K562 (cell line): ENCODE measurements around the gene TRAF7. TPM values are rescaled to one million over a fixed set of nuclear protein-coding genes. Genes with fewer than 3 reads are reported as not detected.

Source experiments
- ATAC-seq: fragments of 200-7000 bp; cut with Tn5 transposase; 3 replicates; pipeline ENCODE4 v1.9.1; 2020; ENCODE audit warnings: moderate library complexity
- BruUV-seq: library from RNA; stranded (reverse); fragments of 400-500 nt; replicated peaks from 2 replicates; lab custom pipeline; 2021; lab: Mats Ljungman, UMichigan
- CTCF ChIA-PET: fragments of 300-600 bp; formaldehyde crosslinking; extraction: SDS; loops from one replicate; lab custom pipeline; 2021; ENCODE audit warnings: low intra/inter-chr PET ratio; lab: Yijun Ruan, JAX
- POLR2A ChIA-PET: fragments of 300-600, 350-650 bp; sonication (Branson Sonifier 250); formaldehyde crosslinking; extraction: SDS; loops from one replicate; lab custom pipeline; 2021; ENCODE audit warnings: antibody characterized with exemption, inconsistent platforms; lab: Yijun Ruan, JAX
- DNase-seq, 4 experiments: peaks; one replicate each; pipeline versions ENCODE4 v3.0.0 to v3.0.0-alpha.2; 2011 to 2018; ENCODE audit warnings: low spot score in 3 of 4, mixed read lengths in 3 of 4; ENCODE audit errors: extremely low read depth in 1 of 4
- FAIRE-seq: peaks from 2 replicates; lab custom pipeline; 2011; peaks lifted over from hg19 to GRCh38; lab: Jason Lieb, UNC
- H2AFZ ChIP-seq: 2 replicates; pipeline ENCODE4 v1.6.0; 2011; ENCODE audit warnings: low read depth, low read length, control low read depth, inconsistent platforms
- H3K27ac ChIP-seq: fragments of 200-600 bp; 3 replicates; pipeline ENCODE4 v1.8.0; 2011; ENCODE audit warnings: low read depth, mild to moderate bottlenecking, control low read depth, inconsistent platforms, low read length, moderate library complexity, mixed read lengths; ENCODE audit errors: extremely low read depth
- H3K27me3 ChIP-seq, 2 experiments: fragments of 300-600 bp in 1 of 2; 2 replicates in 1 of 2; 3 replicates in 1 of 2; pipeline versions ENCODE4 v1.6.0 to v1.8.0; 2011; ENCODE audit warnings: inconsistent platforms in 2 of 2, low read length in 2 of 2, mild to moderate bottlenecking in 1 of 2, mixed read lengths in 1 of 2, moderate library complexity in 1 of 2; ENCODE audit not compliant: control insufficient read depth in 2 of 2, insufficient read depth in 2 of 2
- H3K36me3 ChIP-seq: fragments of 300-600 bp; 3 replicates; pipeline ENCODE4 v1.8.0; 2011; ENCODE audit warnings: mild to moderate bottlenecking, low read length, inconsistent platforms; ENCODE audit not compliant: control insufficient read depth, insufficient read depth
- H3K4me1 ChIP-seq, 2 experiments: fragments of 200-600 bp in 1 of 2; replicated peaks in 1 of 2; 2 replicates in 1 of 2; 3 replicates in 1 of 2; pipeline versions ENCODE4 v1.5.1 to v1.8.0; 2011; ENCODE audit warnings: inconsistent platforms in 2 of 2, low read length in 2 of 2, mild to moderate bottlenecking in 1 of 2, mixed read lengths in 1 of 2, moderate library complexity in 1 of 2; ENCODE audit not compliant: control insufficient read depth in 2 of 2, insufficient read depth in 2 of 2
- H3K4me2 ChIP-seq: 2 replicates; pipeline ENCODE4 v1.6.1; 2011; ENCODE audit warnings: low read length, control low read depth, inconsistent platforms, mixed read lengths; ENCODE audit not compliant: insufficient read depth
- H3K4me3 ChIP-seq: fragments of 200-600 bp; sonication (generic), shearing (Covaris generic); 2 replicates; pipeline ENCODE4 v1.5.1; 2016; ENCODE audit warnings: control low read depth, inconsistent platforms
- H3K79me2 ChIP-seq: fragments of 200-600 bp; 3 replicates; pipeline ENCODE4 v1.8.0; 2011; ENCODE audit warnings: low read length, inconsistent platforms; ENCODE audit not compliant: control insufficient read depth, insufficient read depth
- H3K9ac ChIP-seq, 2 experiments: 2 replicates each; pipeline versions ENCODE4 v1.6.0 to v1.6.1; 2011; ENCODE audit warnings: low read depth in 2 of 2, low read length in 2 of 2, control low read depth in 1 of 2, inconsistent platforms in 1 of 2, mild to moderate bottlenecking in 1 of 2, mixed read lengths in 1 of 2; ENCODE audit not compliant: insufficient read depth in 1 of 2
- H3K9me1 ChIP-seq: one replicate; pipeline ENCODE4 v1.6.0; 2011; ENCODE audit warnings: inconsistent platforms, mild to moderate bottlenecking, low read length, moderate library complexity; ENCODE audit not compliant: control insufficient read depth, insufficient read depth
- H3K9me3 ChIP-seq: replicated peaks from 2 replicates; pipeline ENCODE4 v1.5.1; 2011; ENCODE audit warnings: low read depth, low read length, inconsistent platforms; ENCODE audit not compliant: control insufficient read depth, insufficient read depth
- H4K20me1 ChIP-seq: replicated peaks from 2 replicates; pipeline ENCODE4 v1.6.1; 2011; ENCODE audit warnings: low read length, inconsistent platforms, mixed read lengths; ENCODE audit not compliant: control insufficient read depth, insufficient read depth
- WGBS: fragments of 100-300 bp; shearing (Covaris generic); methylation state at CpG from one replicate; pipeline ENCODE4 v1.1.6; 2016; ENCODE audit warnings: low coverage, mixed read lengths; ENCODE audit not compliant: insufficient coverage; ENCODE audit errors: missing lambda C conversion rate; 5-methylcytosine and 5-hydroxymethylcytosine counted together
- in situ Hi-C: fragments of 300-500 bp; cut with MboI; formaldehyde crosslinking; loops from 4 replicates; pipeline ENCODE4 v1.15.0; 2018; ENCODE audit warnings: inconsistent platforms, mixed read lengths
- intact Hi-C: fragments of 100-400 bp; cut with micrococcal nuclease; formaldehyde crosslinking; loops from 2 replicates; pipeline ENCODE4 v1.14.2; 2022
- polyA plus RNA-seq, 8 experiments: library from polyadenylated mRNA; depleted of rRNA in 4 of 8; stranded (reverse) in 5 of 8; unstranded in 3 of 8; fragments of >200 nt; fragmentation: Nextera tagmentation in 2 of 8; fragmentation: Illumina TruSeq in 1 of 8; extraction: Ambion mirVana in 2 of 8; extraction: Trizol in 1 of 8; gene quantifications; 2 replicates each; pipeline versions ENCODE4 v1.2.1 to v1.2.3, GENCODE V29; 2011 to 2014; ENCODE audit warnings: inconsistent platforms in 1 of 8, missing spikeins in 1 of 8
- total RNA-seq, 7 experiments: library from RNA; depleted of rRNA in 6 of 7; stranded (reverse); fragments of >200 nt in 6 of 7; fragmentation: Illumina TruSeq in 2 of 7; extraction: Trizol in 2 of 7; gene quantifications; 2 replicates each; pipeline versions ENCODE4 v1.2.1 to v1.2.3, GENCODE V29; 2011 to 2021; ENCODE audit warnings: low replicate concordance in 1 of 7
- TF ChIP-seq, protein P1 (sequence below): sonication (generic); formaldehyde crosslinking; IDR thresholded peaks from 2 replicates; pipeline ENCODE4 v1.8.1; 2023; ENCODE audit warnings: mild to moderate bottlenecking, missing genetic modification reagents
- TF ChIP-seq, protein P2 (sequence below): fragments of 250-450 bp; sonication (Bioruptor Pico); IDR thresholded peaks from 2 replicates; pipeline ENCODE4 v1.8.0; 2022; ENCODE audit warnings: inconsistent platforms

The TRAF7 gene
- total and polyA plus RNA-seq, 9 of the 15 experiments (the other 6 are each of a cell fraction or from before 2014, with no cell fraction given): 1.1 to 113 (median 41.6) TPM

DNA sequence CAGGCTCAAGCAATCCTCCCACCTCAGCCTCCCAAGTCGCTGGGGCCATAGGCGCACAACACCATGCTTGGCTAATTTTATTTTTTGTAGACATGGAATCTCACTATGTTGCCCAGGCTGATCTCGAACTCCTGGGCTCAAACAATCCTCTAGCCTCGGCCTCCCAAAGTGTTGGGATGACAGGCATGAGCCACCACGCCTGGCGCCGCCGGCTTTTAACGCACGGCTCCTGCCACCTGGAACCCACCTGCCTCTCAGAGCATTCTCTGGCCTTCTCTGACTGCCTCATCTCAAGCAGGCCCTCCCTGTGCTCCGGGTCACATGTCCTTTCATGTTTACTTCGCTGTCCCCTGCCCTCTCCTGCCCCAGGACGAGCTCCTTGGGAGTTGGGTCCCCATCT lies 30.5 kb downstream of the TRAF7 start:
- no peak for ATAC-seq
- ChIA-PET POLR2A (no interaction called here), CTCF (no interaction called here)
- H3K9me1 ChIP-seq: no peaks in the 10 kb centered on the region
- H3K36me3 ChIP-seq: no peaks in the 10 kb centered on the region
- TF ChIP-seq, protein P1, sequence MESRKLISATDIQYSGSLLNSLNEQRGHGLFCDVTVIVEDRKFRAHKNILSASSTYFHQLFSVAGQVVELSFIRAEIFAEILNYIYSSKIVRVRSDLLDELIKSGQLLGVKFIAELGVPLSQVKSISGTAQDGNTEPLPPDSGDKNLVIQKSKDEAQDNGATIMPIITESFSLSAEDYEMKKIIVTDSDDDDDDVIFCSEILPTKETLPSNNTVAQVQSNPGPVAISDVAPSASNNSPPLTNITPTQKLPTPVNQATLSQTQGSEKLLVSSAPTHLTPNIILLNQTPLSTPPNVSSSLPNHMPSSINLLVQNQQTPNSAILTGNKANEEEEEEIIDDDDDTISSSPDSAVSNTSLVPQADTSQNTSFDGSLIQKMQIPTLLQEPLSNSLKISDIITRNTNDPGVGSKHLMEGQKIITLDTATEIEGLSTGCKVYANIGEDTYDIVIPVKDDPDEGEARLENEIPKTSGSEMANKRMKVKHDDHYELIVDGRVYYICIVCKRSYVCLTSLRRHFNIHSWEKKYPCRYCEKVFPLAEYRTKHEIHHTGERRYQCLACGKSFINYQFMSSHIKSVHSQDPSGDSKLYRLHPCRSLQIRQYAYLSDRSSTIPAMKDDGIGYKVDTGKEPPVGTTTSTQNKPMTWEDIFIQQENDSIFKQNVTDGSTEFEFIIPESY: peak; percentile 43; the same call in 1 of the 2 replicates
- TF ChIP-seq, protein P2, sequence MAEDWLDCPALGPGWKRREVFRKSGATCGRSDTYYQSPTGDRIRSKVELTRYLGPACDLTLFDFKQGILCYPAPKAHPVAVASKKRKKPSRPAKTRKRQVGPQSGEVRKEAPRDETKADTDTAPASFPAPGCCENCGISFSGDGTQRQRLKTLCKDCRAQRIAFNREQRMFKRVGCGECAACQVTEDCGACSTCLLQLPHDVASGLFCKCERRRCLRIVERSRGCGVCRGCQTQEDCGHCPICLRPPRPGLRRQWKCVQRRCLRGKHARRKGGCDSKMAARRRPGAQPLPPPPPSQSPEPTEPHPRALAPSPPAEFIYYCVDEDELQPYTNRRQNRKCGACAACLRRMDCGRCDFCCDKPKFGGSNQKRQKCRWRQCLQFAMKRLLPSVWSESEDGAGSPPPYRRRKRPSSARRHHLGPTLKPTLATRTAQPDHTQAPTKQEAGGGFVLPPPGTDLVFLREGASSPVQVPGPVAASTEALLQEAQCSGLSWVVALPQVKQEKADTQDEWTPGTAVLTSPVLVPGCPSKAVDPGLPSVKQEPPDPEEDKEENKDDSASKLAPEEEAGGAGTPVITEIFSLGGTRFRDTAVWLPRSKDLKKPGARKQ (CRISPR knock-in tag): no peak
- no peaks in the 10 kb centered on the region for H3K9me3 ChIP-seq
- DNase-seq: no peak
- no peak overlapping the region for H3K4me3 ChIP-seq
- H3K4me1 ChIP-seq: peaks cover 2 to 87% of the 10 kb centered on the region in 2 experiments; a peak in 3 of 5 replicates
- FAIRE-seq: no peak
- intact Hi-C loops (no loop called here), in situ Hi-C loops (no loop called here)
- H2AFZ ChIP-seq: no peak overlapping the region
- H4K20me1 ChIP-seq: no peaks in the 10 kb centered on the region
- no peak overlapping the region for H3K4me2 ChIP-seq
- no peak overlapping the region for H3K27ac ChIP-seq
- no TSS peak for BruUV-seq
- 69% methylated on average over 13 of the region's 13 CpGs for WGBS
- no peaks in the 10 kb centered on the region for H3K79me2 ChIP-seq
- peak overlapping the region in 1 of 2 experiments; percentile 89; a peak in 1 of 4 replicates for H3K9ac ChIP-seq
- H3K27me3 ChIP-seq: no peaks in the 10 kb centered on the region
